ENCODE measurements around the gene BTK.

The BTK gene

DNA sequence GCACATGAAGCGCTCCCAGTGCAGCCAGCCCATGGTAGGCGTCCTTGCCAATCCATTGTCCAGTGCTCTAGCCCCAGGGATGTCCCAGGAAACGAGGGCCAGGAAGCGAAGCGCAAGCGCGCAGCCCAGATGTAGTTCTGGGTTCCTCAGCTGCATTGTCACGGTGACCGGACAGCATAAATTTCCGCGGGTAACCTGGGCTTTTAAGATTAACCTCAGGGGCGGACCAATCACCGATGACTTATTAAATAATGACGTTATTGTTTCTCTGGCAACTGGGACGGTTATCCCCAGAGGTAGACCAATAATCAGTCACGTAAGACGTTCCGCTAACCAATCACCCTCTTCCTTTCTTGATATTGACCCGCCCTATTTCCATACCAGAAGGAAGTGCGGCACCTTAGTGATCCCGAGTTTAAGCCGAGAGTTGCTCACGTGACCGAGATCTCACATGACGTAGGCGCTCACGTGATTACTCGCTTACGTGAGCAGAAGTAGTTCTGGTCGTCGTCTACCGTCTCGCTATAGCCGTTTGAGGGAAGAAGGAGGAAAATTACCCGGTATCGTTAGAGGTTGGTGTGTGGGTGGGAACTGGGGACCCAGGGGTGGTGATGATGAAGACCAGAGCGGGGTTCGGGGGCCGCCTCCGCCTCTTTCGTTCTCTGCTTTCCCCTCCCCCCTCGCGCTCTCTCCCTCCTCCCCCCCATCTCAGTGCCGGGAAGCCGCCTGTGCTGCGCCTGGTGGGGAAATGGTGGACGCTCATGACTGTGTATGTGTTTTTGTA lies 21.9 kb upstream of the BTK start, which contains the start of the genes GLA and HNRNPH2:
GLA (minus strand) TSS at position 178 of the 784 bp plus-strand sequence; CDS start at position 156, 22 bp downstream.
HNRNPH2 (plus strand) TSS at position 475 of the 784 bp plus-strand sequence. CDS start 3,767 bp downstream, outside the sequence.
- peak; percentile 97 for DNase-seq (ENCODE audit: low read depth)
- TF ChIP-seq, protein P1, sequence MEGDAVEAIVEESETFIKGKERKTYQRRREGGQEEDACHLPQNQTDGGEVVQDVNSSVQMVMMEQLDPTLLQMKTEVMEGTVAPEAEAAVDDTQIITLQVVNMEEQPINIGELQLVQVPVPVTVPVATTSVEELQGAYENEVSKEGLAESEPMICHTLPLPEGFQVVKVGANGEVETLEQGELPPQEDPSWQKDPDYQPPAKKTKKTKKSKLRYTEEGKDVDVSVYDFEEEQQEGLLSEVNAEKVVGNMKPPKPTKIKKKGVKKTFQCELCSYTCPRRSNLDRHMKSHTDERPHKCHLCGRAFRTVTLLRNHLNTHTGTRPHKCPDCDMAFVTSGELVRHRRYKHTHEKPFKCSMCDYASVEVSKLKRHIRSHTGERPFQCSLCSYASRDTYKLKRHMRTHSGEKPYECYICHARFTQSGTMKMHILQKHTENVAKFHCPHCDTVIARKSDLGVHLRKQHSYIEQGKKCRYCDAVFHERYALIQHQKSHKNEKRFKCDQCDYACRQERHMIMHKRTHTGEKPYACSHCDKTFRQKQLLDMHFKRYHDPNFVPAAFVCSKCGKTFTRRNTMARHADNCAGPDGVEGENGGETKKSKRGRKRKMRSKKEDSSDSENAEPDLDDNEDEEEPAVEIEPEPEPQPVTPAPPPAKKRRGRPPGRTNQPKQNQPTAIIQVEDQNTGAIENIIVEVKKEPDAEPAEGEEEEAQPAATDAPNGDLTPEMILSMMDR (IDR thresholded peaks at IDR 0.05; ENCODE audit: insufficient read depth, low read depth, low read length, missing control alignments), result peak; percentile 9
- peak within 1 kb of the TSS; percentile 78 for H3K4me3 ChIP-seq (ENCODE audit: low read depth, low read length)

DNA sequence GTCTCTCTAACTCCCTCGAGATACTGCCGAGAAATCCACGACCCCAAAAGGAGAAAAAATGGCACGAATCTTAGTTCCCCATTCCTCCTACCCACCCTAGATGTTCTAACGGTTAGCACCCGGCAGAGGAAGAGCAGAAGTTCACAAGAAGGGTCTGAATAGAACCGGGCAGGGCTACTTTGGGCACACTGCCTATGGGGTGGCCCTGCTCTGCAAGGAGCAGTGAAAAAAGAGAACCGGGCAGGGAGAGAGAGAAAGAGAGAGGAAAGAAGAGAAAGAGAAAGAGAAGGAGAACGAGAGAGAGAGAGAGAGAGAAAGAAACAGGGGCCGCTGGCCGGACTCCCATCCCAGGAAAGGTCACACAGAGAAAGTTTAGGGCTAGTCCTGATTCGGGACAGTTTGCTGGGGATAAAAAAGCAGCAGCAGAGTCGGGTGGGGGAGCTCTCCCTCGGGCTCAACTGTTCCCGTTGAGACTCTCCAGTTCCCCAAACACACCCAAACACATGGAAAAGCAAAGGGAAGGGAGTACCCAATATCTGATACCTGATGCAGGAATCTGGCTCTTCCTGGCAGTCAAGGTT lies 21.3 kb upstream of the BTK start:
- DNase-seq (ENCODE audit: low read depth), result no peak
- TF ChIP-seq, protein P1 (IDR thresholded peaks at IDR 0.05; ENCODE audit: insufficient read depth, low read depth, low read length, missing control alignments), result no peak
- H3K4me3 ChIP-seq (ENCODE audit: low read depth, low read length), result peak overlapping the region; percentile 67

- DNase-seq (ENCODE audit: low read depth), result no peak
- TF ChIP-seq, protein P1 (IDR thresholded peaks at IDR 0.05; ENCODE audit: insufficient read depth, low read depth, low read length, missing control alignments), result no peak
- H3K4me3 ChIP-seq (ENCODE audit: low read depth, low read length), result no peak overlapping the region
Measured at GRCh38 chrX:101399825-101400224, 13.8 kb upstream of the BTK start.

- no peak overlapping the region for H3K4me3 ChIP-seq (ENCODE audit: low read depth, low read length)
- TF ChIP-seq, protein P1 (IDR thresholded peaks at IDR 0.05; ENCODE audit: insufficient read depth, low read depth, low read length, missing control alignments), result no peak
- no peak for DNase-seq (ENCODE audit: low read depth)
Measured at GRCh38 chrX:101398694-101399093, 12.7 kb upstream of the BTK start.

- no peak overlapping the region for H3K4me3 ChIP-seq (ENCODE audit: low read depth, low read length)
- no peak for DNase-seq (ENCODE audit: low read depth)
Measured at GRCh38 chrX:101397779-101398178, 11.8 kb upstream of the BTK start.

GRCh38 chrX:101395789-101396188 lies 9.8 kb upstream of the BTK start:
- TF ChIP-seq, protein P1 (IDR thresholded peaks at IDR 0.05; ENCODE audit: insufficient read depth, low read depth, low read length, missing control alignments), result no peak
- H3K4me3 ChIP-seq (ENCODE audit: low read depth, low read length), result no peak overlapping the region
- no peak for DNase-seq (ENCODE audit: low read depth)

More at GRCh38 chrX:101397779-101398178, 11.8 kb upstream of the BTK start:
- TF ChIP-seq, protein P1 (IDR thresholded peaks at IDR 0.05; ENCODE audit: insufficient read depth, low read depth, low read length, missing control alignments), result no peak

Measured in GM12865 (cell line).